ENCODE measurements around the gene BLCAP. TPM values are rescaled to one million over a fixed set of nuclear protein-coding genes. Genes with fewer than 3 reads are reported as not detected.
A peak's percentile ranks its signal among the peaks of the same experiment; 100 is the strongest.

The BLCAP gene
- total RNA-seq, 1 experiment from 2014 or later, result 99.9 TPM

DNA sequence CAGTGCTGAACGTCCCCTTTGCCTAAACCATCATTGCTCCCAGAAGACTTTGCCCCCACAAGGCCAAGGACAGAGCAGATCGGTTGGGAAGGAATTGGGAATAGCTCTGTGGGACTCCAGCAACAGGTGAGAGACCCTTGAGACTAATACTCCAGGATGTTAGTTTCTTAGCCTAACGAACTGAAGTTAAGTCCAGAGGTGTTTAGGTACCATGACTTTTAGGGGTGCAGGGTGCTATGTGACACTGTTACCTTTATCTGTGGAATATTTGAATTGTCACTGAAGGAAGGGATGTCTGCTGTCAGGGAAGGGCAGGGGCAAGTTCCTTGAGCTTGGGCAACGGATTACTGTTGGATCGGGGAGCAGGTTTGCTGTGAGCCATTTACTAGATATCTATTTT is 1.9 kb downstream of the BLCAP start:
- no TSS peak for BruUV-seq (replicated peaks)
- Histone ChIP-seq H3K36me3 (ENCODE audit: low read depth) (no peaks in the 10 kb centered on the region), H3K27ac (0 out of 2 replicates have a peak overlapping the region, but pooled peaks have one; percentile 17), H3K9me2 (ENCODE audit: insufficient read depth) (no peaks in the 10 kb centered on the region), H3K4me2 (peak overlapping the region; percentile 84), H3K9me3 (ENCODE audit: insufficient read depth, low read depth) (no peaks in the 10 kb centered on the region), H3K27me3 (ENCODE audit: insufficient read depth, low read depth) (no peaks in the 10 kb centered on the region), H3F3A (ENCODE audit: insufficient read depth, low read depth) (peaks cover 17% of the 10 kb centered on the region), H3K79me2 (ENCODE audit: low read depth) (peaks cover 70% of the 10 kb centered on the region), H2AFZ (no peak overlapping the region), H4K20me1 (ENCODE audit: insufficient read depth) (peaks cover 40% of the 10 kb centered on the region), H3K4me1 (replicated peaks; ENCODE audit: insufficient read depth) (peaks cover 41% of the 10 kb centered on the region), H3K4me3 (peak overlapping the region; percentile 88; the same call in 1 of the 2 replicates)
- no peak for DNase-seq
- CTCF ChIA-PET, result interaction anchor here (0.6 to 0.8 kb wide), 2 partner anchors 255 to 323 kb away, joined by 3 to 8 read pairs; no protein-coding TSS in a partner anchor
- no peak for TF ChIP-seq EZH2 (IDR thresholded peaks at IDR 0.05; ENCODE audit: low read depth)
- TF ChIP-seq, protein P1, sequence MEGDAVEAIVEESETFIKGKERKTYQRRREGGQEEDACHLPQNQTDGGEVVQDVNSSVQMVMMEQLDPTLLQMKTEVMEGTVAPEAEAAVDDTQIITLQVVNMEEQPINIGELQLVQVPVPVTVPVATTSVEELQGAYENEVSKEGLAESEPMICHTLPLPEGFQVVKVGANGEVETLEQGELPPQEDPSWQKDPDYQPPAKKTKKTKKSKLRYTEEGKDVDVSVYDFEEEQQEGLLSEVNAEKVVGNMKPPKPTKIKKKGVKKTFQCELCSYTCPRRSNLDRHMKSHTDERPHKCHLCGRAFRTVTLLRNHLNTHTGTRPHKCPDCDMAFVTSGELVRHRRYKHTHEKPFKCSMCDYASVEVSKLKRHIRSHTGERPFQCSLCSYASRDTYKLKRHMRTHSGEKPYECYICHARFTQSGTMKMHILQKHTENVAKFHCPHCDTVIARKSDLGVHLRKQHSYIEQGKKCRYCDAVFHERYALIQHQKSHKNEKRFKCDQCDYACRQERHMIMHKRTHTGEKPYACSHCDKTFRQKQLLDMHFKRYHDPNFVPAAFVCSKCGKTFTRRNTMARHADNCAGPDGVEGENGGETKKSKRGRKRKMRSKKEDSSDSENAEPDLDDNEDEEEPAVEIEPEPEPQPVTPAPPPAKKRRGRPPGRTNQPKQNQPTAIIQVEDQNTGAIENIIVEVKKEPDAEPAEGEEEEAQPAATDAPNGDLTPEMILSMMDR (conservative IDR thresholded peaks at IDR 0.05), result no peak
- POLR2A ChIA-PET (ENCODE audit: unreplicated experiment), result interaction anchor here (0.6 to 0.7 kb wide), 3 partner anchors 143 to 466 kb away, joined by 4 to 12 read pairs (median 6); no protein-coding TSS in a partner anchor
- intact Hi-C loops (cut with micrococcal nuclease; ENCODE audit: unreplicated experiment), result loop anchor here (2.0 to 5.0 kb wide), 3 partner anchors 119 to 181 kb away; no protein-coding TSS in a partner anchor

DNA sequence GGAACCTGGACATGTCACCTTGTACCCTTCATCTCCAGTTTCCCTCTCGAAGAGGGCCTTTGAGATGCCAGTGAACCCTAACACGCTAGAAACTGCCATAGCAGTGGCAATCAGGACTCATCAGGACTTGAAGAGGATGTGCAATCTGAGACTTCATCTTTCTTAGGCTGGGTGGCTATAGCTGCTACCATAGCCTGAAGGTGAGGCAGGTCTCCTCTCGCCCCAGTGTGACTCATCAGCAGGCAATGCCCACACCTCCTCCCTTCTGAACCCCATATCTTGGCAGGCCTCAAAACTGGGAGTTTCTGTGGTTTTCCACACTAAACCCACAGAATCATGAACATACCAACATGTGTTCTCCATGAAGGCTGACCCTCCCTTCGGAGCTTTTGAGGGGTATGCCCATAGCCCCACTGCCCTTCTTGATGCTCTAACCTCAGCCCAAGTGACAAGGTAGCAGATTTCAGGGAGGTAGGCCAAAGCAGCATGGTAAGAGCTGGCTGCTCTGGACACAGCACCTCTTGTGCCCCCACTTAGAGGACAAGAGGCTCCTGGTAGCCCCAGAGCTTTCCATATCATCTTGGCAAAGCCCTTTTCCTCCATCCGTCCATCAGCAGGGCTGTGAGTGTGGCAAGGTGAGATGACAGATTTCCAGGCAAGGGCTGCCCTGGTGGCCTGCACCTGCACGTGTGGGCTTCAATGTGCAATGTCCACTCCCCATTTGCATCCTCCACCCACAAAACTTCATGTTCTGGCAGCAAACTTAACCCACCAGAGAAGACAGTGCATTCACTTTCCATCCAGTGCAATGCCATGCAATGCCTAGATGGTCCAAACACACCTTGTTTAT is 2.6 kb downstream of the BLCAP start:
- DNase-seq, result peak; percentile 85 to 91
- Histone ChIP-seq H3K4me2 (peak overlapping the region; percentile 84), H3K27me3 (ENCODE audit: insufficient read depth, low read depth) (no peaks in the 10 kb centered on the region), H3K9me3 (ENCODE audit: insufficient read depth, low read depth) (no peaks in the 10 kb centered on the region), H3K4me3 (peak overlapping the region; percentile 88; the same call in 1 of the 2 replicates), H3K79me2 (ENCODE audit: low read depth) (peaks cover 78% of the 10 kb centered on the region), H3F3A (ENCODE audit: insufficient read depth, low read depth) (peaks cover 17% of the 10 kb centered on the region), H3K36me3 (ENCODE audit: low read depth) (no peaks in the 10 kb centered on the region), H3K27ac (peak overlapping the region; percentile 39), H4K20me1 (ENCODE audit: insufficient read depth) (peaks cover 47% of the 10 kb centered on the region), H2AFZ (no peak overlapping the region), H3K9me2 (ENCODE audit: insufficient read depth) (no peaks in the 10 kb centered on the region), H3K4me1 (replicated peaks; ENCODE audit: insufficient read depth) (peaks cover 41% of the 10 kb centered on the region)
- POLR2A ChIA-PET (ENCODE audit: unreplicated experiment), result interaction anchor here (0.5 to 0.7 kb wide), 4 partner anchors 123 to 618 kb away, joined by 3 to 18 read pairs (median 6); no protein-coding TSS in a partner anchor
- intact Hi-C loops (cut with micrococcal nuclease; ENCODE audit: unreplicated experiment), result loop anchor here (5.0 kb wide), 2 partner anchors 118 to 143 kb away; no protein-coding TSS in a partner anchor
- CTCF ChIA-PET, result interaction anchor here (0.6 kb wide), 1 partner anchor 255 kb away, joined by 8 read pairs; no protein-coding TSS in a partner anchor
- TF ChIP-seq, protein P1 (conservative IDR thresholded peaks at IDR 0.05), result no peak
- no peak for TF ChIP-seq EZH2 (IDR thresholded peaks at IDR 0.05; ENCODE audit: low read depth)
- BruUV-seq (replicated peaks), result no TSS peak

DNA sequence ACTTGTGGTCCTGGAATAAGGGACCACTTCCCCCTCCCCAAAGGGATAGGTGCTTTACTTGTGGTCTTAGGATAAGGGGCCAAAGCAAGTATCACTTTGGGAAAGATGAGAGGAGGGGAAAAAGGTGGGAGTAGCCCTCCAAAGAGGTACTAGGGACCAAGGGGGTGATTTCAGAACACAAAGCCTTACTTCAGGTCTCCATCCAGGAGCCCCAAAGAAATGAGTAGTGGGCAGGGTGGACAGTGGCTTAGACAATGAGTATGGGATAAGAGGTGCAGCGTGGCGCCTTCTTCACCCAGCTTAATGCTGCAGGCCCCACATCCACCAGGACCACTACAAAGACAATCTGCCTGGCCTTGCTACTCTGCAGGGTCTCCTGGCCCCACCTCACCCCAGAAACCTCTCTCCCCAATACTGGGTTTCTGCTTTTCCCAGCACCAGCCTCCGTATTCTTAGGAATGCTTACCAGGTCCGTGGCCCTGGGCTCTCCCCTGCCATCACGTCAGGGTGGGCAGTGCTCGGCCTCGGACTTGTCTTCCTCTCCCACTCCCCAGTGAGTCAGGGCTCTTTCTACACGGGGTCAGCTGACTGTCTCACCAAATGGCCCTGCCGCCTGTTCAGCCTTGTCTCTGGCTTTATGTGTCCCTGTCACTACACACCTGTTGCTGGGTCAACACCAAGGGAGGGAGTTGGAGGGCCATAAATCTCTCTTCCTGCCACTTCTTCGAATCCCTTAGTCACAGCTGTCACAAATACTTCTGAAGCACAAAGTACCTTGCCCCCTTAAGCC is 3.6 kb downstream of the BLCAP start:
- no peak overlapping the region for H2AFZ ChIP-seq
- CTCF ChIA-PET, result no interaction called here
- DNase-seq, result no peak
- peaks cover 86% of the 10 kb centered on the region for H3K79me2 ChIP-seq (ENCODE audit: low read depth)
- TF ChIP-seq EZH2 (IDR thresholded peaks at IDR 0.05; ENCODE audit: low read depth), result no peak
- TF ChIP-seq, protein P1 (conservative IDR thresholded peaks at IDR 0.05), result no peak
- intact Hi-C loops (cut with micrococcal nuclease; ENCODE audit: unreplicated experiment), result no loop called here
- no peaks in the 10 kb centered on the region for H3K36me3 ChIP-seq (ENCODE audit: low read depth)
- peak overlapping the region; percentile 84 for H3K4me2 ChIP-seq
- H3K9me3 ChIP-seq (ENCODE audit: insufficient read depth, low read depth), result no peaks in the 10 kb centered on the region
- H3K4me1 ChIP-seq (replicated peaks; ENCODE audit: insufficient read depth), result peaks cover 40% of the 10 kb centered on the region
- peak overlapping the region; percentile 35; the same call in 1 of the 2 replicates for H3K27ac ChIP-seq
- BruUV-seq (replicated peaks), result no TSS peak
- no peaks in the 10 kb centered on the region for H3K9me2 ChIP-seq (ENCODE audit: insufficient read depth)
- POLR2A ChIA-PET (ENCODE audit: unreplicated experiment), result no interaction called here
- peaks cover 56% of the 10 kb centered on the region for H4K20me1 ChIP-seq (ENCODE audit: insufficient read depth)
- H3K4me3 ChIP-seq, result no peak overlapping the region
- H3K27me3 ChIP-seq (ENCODE audit: insufficient read depth, low read depth), result no peaks in the 10 kb centered on the region
- peaks cover 17% of the 10 kb centered on the region for H3F3A ChIP-seq (ENCODE audit: insufficient read depth, low read depth)

Data from PC-9 (cell line).